Epithelial cell of esophagus (primary cell): Measurements from ENCODE around the gene CCDC54.

Experiments used
- DNase-seq: peaks from one replicate; pipeline ENCODE4 v3.0.0; 2010; ENCODE audit warnings: low read depth
- H3K4me3 ChIP-seq: 2 replicates; pipeline ENCODE4 v1.5.1; 2011; ENCODE audit warnings: mild to moderate bottlenecking, low read length, control low read depth
- TF ChIP-seq, protein P1 (sequence below): IDR thresholded peaks from 2 replicates; pipeline ENCODE4 v1.5.1; 2011; ENCODE audit warnings: low read depth, mild to moderate bottlenecking, low read length, control low read depth, inconsistent platforms; ENCODE audit not compliant: insufficient read depth; ENCODE audit errors: missing control alignments

CCDC54 gene

DNA sequence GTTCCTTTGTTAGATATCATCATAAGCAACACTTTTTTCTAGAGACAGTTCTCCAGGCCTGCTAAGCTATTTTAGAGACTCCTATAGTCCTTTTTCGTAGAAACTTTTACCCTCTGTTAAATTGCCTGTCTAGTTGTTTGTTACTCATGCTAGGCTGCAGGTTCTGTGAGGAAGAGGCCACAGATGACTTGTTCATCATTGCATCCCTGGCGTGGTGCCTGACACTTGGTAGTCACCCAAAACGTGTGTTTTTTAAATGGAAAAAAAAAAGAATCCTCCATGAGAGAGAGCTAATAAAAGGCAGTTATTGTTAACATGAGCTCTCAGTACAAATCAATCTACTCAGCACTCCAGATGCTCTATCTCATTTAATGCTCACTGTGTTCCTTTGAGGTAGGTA, 35.1 kb downstream of the CCDC54 start:
- H3K4me3 ChIP-seq, result no peak overlapping the region
- peak; percentile 37 for DNase-seq
- TF ChIP-seq, protein P1, sequence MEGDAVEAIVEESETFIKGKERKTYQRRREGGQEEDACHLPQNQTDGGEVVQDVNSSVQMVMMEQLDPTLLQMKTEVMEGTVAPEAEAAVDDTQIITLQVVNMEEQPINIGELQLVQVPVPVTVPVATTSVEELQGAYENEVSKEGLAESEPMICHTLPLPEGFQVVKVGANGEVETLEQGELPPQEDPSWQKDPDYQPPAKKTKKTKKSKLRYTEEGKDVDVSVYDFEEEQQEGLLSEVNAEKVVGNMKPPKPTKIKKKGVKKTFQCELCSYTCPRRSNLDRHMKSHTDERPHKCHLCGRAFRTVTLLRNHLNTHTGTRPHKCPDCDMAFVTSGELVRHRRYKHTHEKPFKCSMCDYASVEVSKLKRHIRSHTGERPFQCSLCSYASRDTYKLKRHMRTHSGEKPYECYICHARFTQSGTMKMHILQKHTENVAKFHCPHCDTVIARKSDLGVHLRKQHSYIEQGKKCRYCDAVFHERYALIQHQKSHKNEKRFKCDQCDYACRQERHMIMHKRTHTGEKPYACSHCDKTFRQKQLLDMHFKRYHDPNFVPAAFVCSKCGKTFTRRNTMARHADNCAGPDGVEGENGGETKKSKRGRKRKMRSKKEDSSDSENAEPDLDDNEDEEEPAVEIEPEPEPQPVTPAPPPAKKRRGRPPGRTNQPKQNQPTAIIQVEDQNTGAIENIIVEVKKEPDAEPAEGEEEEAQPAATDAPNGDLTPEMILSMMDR, result no peak

DNA sequence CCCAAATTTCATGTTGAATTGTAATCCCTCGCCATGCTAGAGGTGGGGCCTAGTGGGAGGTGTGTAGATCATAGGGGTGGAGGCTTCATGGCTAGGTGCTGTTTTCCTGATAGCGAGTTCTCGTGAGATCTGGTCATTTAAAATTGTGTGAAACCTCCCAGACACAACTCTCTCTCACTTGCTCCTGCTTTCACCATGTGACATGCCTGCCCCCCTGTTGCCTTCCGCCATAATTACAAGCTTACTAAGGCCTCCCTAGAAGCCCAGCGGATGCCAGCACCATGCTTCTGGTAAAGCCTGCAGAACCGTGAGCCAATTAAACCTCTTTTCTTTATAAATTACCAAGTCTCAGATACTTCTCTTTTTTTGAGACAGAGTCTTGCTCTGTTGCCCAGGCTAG, 36.0 kb downstream of the CCDC54 start:
- TF ChIP-seq, protein P1, result no peak
- no peak overlapping the region for H3K4me3 ChIP-seq

DNA sequence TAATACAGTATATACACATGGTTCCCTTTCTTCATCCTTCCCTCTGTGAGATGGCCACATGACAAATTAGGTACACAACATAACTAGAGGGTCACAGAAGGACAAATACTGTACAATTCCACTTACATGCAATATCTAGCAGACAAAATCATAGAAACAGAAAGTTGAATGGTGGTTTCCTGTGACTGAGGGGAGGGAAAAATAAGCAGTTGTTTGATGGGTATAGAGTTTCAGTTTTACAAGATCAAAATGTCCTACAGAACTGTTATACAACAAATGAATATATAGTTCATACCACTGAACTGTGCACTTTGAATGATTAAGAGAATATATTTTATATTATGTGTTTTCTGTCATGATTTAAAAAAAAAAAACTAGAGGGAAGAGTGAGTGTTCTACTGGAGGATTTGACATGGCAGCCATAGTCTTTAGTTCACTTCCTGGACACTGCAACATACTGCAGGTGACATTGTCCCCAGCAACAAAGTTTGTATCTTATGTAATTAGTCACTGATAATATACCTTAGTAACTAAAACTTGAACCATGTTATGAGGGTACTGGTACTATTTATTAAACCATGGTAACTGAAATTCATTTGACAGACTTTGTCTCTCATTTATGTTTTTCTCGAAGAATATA, 37.2 kb downstream of the CCDC54 start:
- TF ChIP-seq, protein P1, result no peak
- DNase-seq, result no peak
- H3K4me3 ChIP-seq, result no peak overlapping the region

More for the DNA sequence above, 36.0 kb downstream of the CCDC54 start:
- DNase-seq, result no peak

DNA sequence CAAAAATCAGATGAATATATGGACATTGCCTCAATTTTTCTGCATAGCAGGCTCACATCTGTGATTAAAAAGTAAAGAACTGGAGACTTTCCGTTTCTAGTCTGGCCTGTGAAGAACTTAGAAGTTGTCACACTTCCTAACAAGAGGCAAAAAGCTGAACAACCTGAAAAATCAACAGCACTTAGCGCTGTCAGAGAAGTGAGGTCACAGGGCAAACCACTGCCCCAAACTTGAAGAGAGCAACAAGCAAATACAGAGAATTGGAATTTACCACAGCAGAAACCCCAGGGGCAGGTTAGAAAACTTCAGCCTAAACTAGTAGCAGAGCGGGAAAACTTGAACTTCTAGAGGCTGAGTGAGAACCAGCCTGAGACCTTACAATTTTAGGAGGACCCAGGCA, 38.9 kb downstream of the CCDC54 start:
- TF ChIP-seq, protein P1, result no peak
- peak; percentile 50 for DNase-seq
- H3K4me3 ChIP-seq, result no peak overlapping the region

DNA sequence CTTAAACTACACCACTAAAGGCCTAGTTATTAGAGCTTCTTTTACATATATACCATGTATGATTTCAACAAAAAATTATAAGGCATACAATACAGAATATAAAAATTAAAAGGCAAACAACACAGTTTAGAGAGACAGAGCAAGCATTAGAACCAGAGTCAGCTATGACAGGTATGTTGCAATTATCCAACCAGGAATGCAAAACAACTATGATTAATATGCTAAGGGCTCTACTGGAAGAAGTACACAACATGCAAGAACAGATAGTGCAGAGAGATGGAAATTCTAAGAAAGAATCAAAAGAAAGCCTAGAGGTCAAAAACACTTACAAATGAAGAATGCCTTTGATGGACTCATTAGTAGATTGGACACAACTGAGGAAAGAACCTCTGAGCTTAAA, 39.6 kb downstream of the CCDC54 start:
- TF ChIP-seq, protein P1, result no peak
- peak; percentile 76 for DNase-seq
- no peak overlapping the region for H3K4me3 ChIP-seq

DNA sequence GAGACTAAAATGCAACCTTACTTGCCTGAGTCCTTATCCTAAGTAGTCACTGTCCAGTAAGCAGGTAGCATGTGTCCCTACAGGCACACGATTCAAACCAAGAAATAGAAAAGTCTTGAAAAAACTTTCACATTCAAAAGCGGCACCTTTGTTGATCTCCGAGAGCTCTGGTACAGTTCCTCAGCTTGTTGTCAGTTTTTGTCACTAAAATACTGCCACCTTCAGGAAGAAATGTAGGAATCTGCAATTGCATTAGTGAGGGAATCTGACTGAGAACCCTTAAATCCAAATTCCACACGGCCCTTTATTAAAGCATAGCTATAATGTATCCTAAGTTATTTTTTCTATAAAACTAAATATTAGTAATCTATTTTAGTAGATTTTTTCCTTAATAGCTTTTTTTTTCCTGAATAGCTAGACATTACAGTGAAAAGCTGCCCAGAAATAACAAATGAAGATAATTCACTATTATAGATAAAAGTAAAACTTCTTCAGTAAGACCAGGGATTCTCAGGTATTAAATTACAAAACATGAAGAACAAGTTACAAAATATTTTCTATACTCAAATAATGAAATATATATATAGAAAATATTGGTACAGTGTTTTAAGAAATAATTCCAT, 44.0 kb downstream of the CCDC54 start:
- DNase-seq, result peak; percentile 75
- TF ChIP-seq, protein P1, result peak; percentile 73

DNA sequence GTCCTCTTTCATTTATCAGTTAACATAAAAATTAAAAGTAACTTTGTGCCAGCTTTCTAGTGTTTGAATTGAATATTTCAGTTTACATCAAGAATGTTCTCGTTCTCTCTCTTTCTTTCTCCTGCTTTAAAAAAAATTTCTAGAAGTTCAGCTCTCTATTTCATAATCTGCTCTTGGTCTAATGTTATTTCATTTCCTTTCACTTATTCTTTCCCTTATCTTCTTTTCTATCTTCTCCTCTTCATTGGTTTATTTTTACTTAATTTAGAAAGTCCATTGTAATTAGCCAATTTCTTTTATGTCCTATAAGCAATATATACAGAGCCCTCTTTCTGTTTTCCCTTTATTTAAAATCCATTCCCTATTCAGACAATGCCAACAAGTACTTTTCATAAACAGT, 44.6 kb downstream of the CCDC54 start:
- no peak overlapping the region for H3K4me3 ChIP-seq
- TF ChIP-seq, protein P1, result no peak
- no peak for DNase-seq

More for the DNA sequence above, 44.0 kb downstream of the CCDC54 start:
- no peak overlapping the region for H3K4me3 ChIP-seq
